Measurements from ENCODE around the gene ADD2.

DNA sequence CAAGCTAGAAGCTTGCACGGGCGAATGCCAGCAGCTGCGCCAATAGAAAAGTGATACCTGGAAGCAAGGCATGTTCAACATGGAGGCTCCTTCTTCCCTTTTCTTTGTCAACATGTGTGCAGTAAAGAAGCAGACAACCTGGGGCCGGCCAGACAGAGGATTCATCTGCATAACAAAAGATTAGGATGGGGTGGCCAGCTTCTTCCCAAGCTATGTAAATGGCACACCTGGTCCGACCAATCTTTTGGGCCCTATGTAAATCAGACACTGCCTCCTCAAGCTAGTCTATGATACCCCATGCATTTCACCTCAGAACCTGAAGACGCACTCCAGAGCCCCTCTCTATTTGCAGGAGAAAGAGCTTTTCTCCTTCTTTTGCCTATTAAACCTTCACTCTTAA, 148.0 kb downstream of the ADD2 start:
- TF ChIP-seq, protein P1, sequence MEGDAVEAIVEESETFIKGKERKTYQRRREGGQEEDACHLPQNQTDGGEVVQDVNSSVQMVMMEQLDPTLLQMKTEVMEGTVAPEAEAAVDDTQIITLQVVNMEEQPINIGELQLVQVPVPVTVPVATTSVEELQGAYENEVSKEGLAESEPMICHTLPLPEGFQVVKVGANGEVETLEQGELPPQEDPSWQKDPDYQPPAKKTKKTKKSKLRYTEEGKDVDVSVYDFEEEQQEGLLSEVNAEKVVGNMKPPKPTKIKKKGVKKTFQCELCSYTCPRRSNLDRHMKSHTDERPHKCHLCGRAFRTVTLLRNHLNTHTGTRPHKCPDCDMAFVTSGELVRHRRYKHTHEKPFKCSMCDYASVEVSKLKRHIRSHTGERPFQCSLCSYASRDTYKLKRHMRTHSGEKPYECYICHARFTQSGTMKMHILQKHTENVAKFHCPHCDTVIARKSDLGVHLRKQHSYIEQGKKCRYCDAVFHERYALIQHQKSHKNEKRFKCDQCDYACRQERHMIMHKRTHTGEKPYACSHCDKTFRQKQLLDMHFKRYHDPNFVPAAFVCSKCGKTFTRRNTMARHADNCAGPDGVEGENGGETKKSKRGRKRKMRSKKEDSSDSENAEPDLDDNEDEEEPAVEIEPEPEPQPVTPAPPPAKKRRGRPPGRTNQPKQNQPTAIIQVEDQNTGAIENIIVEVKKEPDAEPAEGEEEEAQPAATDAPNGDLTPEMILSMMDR (IDR thresholded peaks at IDR 0.05; ENCODE audit: insufficient read depth, low read depth, low read length), result no peak
- no peak for TF ChIP-seq EZH2 (IDR thresholded peaks at IDR 0.05; ENCODE audit: insufficient read depth, low read length)
